Embryonic facial prominence (tissue), 1 donor: ENCODE measurements around the gene IDH2.
A peak's percentile ranks its signal among the peaks of the same experiment; 100 is the strongest.

Experiments
- DNase-seq: peaks from one replicate; pipeline ENCODE4 v3.0.0-alpha.2; 2016; ENCODE audit errors: extremely low spot score

Gene IDH2

DNA sequence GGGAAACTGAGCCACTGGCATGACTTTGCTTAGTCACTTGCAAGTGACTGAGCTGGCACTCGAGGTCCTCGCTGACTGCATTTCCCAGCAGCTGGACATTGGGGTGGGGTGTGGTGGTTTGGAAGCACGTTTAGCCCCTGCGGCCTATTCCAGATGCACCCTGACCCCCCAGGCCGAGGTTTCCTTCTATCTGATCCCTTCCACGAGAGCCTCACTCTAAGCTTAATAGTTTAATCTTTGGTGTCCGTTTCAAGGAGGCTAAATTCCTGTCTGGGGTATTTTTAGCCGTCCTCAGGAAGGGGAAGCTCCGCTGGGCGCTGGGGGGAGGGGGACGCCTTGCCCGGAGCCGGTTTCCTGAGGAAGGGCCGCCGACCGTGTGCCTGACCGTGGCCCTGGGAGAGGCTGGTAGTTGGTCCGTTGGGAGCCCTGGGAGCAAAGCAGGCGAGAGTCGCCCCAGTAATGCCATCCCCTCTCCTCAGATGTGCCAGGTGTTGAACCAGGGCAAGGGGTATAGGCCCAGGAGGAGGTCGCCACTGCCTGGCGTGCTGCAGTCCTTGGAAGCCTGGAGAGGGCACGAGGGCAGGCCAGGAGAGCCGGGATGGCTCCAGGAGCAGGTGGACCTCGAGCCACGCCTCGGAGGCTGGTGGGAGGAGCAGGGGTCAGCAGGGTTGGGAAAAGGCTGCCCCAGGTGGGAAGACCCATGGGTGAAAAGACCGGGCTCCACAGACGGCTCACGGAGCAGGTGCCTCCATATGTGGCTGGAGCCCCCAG, 37.2 kb downstream of the IDH2 start:
- DNase-seq: no peak

DNA sequence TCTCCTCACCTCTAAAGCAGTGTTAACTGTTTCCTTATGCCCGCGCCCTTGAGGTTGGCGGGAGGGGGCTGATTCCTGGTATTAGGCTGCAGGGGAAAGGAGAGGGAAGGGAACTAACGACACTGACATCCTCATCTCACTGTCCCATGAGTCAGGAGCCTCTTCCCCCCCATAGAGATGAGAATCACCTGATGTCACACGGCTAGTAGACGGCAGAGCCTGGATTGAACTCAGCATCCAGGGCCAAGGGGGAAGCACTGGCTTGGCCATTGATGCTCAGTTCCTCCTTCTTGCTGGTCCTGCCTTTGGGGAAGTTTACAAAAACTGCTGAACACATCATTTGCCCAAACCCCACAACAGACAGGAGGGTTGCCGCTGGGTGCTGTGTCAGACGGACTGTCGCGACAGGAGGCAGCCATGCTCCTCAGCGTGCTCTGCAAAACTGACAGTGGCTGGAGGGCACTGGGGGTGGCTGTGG, 38.5 kb downstream of the IDH2 start:
- DNase-seq: no peak

DNA sequence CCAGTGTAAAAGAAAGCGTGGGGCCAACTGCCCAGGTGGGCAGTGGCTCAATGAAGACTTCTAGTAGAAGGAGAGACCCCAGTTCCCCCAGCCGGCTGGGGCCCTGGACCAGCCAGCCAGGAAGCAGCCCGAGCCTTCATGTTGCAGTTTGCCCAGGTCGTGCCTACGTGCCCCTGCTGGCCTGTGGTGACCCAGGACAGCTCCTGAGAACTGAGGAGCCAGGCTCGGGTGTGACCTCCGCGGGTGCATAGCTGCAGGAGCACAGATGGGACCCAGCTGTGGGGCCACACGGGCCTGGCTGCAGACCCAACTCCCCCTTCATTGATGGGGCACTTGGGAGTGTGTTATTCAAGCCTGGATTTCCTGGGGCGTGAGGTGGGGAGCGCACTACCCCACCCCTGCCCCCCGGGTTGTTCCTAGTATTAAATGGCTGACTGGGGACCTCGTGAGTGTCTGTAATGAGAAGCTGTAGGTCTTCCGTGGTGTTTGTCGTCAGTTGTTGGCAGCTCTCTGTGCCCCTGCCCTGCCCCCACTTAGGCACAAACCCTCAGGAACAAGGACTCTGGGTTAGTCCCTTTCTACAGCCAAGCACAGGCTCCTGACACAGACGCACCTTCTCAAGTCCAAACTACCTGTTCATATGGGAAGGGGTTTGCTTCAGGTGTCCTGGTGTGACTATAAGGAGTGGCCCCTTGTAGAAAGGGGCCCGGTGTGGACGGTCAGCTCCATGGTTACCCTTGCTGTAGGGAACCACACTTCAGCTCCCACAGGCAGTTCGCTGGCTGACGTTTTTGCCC, 39.1 kb downstream of the IDH2 start:
- DNase-seq: no peak

DNA sequence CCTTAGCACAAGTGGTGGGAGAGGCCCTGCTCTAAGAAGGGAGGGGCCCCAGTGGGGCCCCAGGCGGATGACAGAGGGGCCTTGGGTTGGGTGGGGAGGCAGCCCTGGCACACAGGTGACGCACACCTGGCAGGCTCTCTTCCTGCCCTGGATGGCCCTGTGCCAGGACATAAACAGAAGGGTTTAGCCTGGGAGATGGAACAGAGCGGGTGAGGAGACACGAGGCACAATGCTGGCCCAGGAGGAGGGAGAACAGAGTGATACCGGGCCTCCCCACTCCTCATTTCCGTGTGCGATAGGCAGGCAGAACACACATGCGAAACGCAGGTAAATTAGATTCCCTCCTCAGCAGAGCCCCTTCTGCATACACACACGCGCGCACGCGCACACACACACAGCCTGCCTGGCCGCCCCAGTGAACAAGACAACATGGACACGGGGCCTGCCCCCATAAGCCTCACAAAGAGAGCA, 39.8 kb downstream of the IDH2 start:
- no peak for DNase-seq

DNA sequence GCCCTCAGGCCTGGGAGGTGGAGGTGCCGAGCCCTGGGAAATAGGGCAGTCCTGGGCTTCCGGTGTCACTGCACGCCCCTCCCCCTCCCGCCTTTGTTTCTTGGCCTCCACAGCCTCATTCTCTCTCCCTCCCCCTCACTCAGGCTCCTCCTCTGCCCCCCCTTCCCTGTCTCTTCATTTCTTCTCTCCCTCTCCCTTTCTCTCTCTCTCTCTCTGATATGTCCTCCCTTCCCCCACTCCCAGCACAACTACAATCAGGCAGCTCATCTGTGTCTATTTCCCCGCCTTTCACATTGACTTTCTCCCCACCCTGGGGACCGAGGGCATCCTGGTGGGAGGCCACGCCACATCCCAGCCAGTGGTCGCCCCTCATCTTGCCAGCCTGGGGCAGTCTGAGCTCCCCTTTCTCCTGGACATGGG, 40.2 kb downstream of the IDH2 start:
- DNase-seq: peak; percentile 48

DNA sequence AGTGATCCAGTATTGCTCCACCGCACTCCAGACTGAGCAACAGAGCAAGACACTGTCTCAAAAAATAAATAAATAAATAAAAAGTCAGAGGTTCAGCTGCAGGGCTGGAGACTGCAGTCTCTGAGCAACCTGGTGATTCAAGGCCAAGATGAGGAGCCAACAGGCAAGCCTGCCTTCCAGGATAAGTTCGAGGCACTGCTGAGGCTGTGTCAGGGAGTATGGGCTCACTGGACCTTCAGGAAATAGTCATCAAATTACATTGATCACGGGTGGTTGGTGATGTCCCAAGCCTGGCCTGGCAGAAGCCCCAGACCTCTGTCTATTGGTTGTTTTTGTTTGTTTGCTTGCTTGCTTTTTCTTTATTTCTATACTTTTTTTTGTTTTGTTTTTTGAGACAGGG, 41.5 kb downstream of the IDH2 start:
- DNase-seq: no peak

DNA sequence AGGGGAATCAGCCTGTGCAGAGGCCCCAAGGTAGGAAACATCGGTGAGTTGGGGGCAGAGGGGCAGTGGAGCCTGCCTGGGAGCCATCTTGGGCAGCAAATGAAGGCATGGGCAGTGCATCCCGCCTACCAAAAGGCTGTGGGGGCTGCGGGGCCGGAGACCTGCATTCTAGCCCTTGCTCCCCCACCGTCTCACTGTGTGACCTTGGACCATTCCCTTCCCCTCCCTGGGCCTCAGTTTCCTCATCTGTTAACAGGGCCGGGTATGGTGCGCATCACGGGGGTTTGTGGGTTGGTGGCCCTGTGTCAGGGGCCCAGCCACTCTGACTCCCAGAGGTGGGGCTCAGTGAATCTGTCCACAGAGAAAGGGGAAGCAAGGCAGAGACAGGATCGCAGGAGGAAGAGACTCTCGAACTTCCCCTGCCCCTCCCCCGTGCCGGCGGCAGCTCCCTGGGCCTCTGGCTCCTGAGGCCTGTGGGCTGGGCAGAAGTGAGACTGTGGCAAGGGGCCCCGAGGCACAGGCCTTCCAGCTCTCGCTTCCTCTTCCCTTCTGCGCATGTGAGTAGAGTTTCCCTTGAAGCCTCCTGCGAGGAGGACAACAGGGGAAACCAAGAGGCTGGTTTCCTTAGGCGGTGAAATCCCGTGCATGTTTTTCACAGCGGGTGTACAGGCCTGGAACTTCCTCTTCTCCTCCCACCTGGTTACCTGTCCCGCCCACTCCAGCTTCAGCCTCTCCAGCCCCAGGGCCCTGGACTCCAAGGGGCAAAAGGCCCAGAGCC, 42.9 kb downstream of the IDH2 start:
- DNase-seq: no peak

DNA sequence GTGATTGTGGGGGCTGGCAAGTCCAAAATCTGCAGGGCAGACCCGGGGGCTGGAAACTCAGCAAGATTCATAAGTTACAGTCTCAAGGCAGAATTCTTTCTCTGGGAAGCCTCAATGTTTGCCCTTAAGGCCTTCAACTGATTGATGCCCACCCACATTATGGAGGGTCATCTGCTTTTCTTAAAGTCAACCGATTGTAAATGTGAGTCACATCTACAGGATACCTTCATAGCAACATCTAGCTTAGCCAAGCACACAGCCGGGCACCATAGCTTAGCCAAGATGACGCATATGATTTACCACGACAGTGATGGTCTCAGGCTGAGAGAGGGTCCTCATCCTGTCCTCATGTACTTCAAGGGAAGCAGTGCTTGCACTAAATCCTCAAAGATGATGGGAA, 43.5 kb downstream of the IDH2 start:
- no peak for DNase-seq

DNA sequence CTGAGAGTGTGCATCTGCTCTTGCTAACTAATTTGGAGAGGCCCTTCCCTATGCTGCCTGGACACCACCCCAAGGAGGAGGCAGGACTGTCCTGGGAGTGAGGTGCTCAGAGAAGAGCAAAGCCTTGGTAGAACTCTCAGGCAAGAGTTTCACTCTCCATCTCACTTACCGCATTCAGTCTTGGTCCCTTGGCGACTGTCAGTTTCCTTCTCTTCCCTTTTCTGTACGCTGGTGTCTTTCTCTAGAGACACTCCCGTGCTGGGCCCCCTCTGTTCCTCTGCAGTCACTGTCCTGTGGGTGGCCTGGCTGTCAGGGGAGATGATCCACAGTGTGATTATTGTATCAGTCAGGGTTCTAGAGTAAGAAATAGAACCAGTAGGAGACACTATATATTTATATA, 44.0 kb downstream of the IDH2 start:
- no peak for DNase-seq

DNA sequence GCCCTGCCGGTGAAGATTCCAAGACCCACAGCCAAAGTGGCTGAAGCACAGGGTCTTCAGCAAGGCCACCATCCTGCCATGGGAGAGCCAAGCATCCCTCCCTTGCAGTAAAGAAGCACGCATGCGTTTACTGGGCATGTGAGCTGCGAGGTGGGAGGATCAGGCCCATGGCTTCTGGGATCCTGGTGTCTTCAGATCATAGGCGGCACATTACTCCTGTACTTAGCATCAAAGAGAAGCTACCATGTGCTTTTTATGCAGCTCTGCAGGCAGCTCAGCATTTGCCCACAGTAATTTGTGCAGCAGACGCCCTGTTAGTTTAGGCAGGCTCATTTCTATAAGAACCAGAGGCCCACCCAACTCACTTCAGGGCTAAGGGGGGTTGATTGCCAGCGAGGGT, 45.7 kb downstream of the IDH2 start:
- DNase-seq: no peak

DNA sequence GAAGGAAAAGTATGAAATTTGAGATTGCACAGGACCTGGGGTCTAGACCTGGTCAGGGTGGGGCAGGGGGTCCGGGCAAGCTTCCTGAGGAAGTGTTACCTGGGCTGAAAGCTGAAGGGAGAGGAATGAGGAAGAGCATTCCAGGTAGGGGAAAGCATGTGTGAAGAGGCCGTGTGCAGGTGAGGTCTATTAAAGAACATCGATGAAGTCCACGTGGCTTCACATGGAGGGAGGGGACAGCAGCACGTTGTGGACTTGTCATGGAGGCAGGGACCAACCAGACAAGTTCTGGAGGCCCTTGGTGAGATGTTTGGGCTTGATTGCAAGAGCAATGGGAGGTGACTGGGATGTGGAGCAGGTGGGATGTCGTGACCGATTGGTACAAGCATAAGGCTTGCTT, 47.1 kb downstream of the IDH2 start:
- DNase-seq: no peak

DNA sequence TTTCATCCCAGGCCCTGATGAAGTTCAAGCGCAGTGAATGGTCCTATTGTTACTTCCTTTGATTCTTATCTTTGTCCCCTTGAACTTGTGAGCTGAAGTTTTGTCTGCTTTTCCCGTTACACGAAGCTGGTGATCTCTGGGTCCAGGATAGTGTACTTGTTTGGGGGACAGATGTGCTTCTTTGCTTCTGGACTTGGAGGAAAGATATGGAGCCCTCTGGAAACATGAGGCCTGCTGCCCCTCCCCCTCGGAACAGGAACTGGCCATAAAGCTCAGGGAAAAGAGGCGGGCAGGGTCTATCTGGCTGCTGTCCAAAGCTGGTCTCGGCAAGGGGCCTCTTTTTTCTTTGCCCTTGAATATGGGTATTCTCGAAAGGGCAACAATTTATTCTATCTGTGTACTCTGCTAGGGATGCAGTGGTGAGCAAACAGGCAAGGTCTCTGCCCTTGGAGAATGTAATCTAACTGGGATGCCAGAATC, 47.6 kb downstream of the IDH2 start:
- DNase-seq: no peak

DNA sequence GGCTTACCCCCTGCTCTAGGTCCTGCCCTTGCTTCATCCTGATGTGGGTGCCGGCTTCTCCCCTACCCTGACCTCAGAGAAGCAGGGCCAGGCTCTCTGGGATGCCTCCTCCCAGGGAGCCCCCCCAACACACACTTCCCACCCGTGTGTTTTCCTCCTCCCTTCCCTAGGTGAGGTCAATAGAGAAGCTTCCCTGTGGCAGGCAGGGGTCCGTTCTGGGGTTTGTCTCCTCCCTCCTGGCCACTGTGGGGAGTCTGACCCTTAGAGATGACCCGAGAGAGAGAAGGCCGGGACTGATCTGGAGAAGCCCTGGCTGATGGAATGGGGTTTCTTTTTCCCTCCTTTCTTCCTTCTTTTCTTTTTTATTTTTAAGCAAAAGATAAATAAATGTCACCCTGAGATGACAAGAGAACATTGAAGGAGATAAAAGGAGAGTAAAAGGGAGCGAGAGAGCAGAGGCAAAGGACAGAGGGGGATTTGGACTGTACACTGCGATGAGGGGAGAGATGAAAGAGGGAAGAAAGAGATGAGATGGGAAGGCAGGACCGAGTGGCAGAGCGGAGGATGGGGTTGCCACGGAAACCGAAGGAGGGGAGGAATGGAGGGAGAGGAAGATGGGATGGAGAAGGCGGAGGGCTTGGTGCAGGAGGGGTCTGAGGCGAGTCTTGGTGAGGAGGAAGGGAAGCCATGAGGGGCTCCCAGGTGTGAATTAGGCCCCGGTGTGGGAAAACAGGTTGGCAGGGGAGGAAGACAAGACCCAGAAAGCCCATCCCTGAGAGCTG, 48.4 kb downstream of the IDH2 start:
- no peak for DNase-seq

DNA sequence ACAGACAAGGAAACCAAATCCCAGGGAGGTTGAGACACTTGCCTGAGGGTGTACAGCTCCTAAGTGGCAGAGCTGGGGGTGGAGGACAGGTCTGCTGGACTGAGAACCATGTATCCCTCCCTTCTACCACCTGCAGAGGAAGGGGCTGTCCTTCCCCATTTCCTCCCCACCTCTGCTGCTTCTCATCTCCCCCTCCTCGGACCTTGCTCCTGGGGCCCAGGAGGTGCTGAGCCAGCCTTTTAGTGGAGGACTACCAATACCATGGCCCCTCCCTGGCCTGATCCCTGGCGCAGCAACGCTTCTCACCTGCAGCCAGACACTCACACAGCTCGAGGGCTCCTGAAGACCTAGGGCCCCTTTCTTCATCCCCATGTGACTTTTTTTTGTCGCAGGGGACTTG, 50.4 kb downstream of the IDH2 start:
- DNase-seq: no peak

DNA sequence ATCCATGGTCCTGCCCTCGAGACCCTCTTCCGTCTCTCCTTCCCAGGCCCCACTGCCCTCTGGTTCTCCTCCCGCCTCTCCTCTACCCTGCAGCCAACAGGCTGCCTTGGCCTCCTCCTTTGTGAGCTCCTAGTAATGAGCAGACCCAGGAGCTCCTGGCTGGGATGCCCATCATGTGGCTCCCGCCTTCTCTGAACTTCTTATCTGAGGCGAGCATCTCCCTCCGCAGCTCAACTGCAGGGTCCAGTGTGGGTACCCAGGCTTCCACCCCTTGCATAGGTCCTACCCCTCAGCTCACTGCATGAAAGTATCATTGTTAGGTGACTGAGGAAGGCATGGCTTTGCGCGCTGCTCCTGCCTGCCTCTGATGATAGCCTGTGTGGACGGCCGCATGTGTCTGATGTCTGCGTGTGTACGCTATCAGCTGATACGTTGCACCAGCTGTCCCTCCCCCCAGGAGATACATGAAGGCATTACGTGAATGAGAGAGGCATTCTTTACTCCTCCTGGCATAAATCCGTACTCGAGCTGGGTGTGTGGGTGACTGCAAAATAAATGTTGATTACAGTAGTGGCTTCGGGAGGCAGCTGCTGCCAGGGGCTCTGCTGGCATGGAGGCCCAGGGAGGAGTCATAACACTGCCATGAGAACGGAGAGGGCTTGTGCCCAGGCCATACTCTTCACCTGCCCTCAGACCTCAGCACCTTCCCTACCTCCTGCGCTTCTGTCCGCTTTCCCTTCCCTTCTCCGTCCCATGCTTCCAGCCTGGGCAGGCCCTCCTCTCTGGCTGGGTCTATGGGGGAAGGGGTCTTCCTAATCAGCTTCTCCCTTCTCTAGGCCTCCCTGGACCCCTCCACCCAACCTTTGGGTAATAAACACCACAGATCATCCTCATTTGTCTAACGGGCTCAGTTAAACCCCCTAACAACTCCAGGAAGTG, 52.3 kb downstream of the IDH2 start:
- no peak for DNase-seq

DNA sequence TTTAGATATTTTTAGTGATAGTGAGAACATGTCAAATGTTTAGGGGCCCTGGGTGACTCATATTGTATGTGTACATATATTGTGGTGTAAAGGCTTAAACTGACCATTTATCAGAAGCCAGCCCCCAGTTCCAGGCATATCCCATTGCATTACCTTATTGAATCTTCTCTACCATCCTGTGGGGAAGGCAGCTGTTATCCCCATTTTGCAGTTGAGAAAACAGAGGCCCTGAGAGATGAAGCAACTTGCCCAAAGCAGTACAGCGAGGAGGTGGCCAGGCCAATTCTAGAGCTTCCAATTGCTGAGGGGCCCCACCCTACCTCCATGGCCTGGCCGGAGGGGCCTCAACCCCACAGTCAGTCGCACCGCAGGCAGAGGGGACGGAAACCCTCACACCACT, 53.2 kb downstream of the IDH2 start:
- no peak for DNase-seq

DNA sequence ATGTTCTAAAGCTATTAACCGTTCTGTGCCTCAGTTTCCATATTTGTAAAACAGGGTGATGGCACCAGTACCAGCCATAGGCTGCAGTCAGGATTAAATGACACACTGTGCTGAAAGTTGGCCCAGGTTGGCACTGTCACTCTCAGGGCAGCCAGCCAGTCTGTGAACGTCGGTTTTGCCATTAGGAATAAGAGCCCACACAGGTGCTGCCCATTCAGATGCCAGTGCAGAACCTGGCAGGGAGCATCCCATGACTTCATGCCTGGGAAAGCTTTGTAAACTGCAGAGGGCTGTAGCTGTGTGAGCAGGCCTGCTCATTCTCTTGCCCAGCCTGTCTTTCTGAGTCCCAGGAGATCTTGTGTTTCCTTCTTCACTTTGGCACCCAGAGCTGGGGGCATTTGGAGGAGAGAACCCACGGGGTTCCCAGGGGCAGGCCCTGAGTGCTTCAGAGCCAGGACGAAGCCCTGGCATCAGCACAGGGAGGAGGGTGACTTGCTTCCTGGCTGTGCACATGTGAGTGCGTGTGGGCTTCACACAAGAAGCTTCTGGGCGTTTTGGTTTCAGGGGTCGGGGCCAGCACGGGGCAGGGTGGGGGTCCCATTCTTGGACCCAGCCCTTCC, 54.2 kb downstream of the IDH2 start:
- DNase-seq: no peak

DNA sequence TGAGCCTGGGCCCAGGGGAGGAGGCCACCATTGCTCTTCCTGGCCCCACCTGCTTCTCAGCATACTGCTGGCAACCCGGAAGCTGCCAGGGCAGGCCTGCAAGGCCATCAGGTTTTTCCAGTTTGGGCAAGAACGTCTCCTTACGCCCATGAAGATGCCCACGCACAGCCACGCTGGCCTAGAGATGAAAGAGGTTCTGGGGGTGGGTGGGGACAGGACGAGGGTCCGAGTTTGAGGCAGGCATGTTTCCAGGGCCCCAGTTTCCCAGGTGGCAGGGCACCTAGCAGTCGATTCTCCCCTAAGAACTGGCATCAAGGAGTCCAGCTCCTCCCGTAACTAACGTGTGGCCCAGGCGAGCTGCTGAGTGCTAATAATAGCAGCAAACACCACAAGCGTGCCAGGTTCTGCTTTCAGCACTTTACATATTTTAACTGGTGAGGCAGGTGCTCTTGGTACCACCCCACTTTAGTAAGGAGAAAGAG, 55.3 kb downstream of the IDH2 start:
- DNase-seq: no peak

DNA sequence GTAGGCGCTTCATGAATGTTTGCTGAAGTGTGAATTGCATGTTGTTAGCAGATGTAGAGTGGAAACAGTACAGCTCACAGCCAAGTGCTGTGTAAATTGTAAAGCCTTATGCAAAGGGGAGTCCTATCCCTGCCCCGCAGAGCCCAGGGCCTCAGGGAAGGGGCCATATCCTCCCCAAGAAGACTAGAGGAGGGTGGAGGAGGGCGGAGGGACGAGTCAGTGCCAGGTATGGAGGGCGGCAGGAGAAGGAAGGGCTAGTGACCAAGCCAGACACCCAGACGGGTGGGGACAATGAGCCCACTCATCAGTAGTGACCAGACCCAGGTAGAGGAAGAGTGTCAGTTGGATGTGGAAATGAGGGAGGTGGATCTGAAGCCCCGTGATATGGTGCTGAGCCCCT, 56.0 kb downstream of the IDH2 start:
- no peak for DNase-seq
